GM06990 (cell line): Measurements from ENCODE around the gene WFIKKN1.
A peak's percentile ranks its signal among the peaks of the same experiment; 100 is the strongest.

Experiments used
- DNase-seq: peaks from one replicate; pipeline ENCODE4 v3.0.0-alpha.2; 2011; ENCODE audit not compliant: insufficient read length; ENCODE audit errors: extremely low read depth
- H3K27me3 ChIP-seq: replicated peaks from 2 replicates; pipeline ENCODE4 v1.6.0; 2011; ENCODE audit warnings: low read length; ENCODE audit not compliant: control insufficient read depth, insufficient read depth
- H3K36me3 ChIP-seq: 2 replicates; pipeline ENCODE4 v1.5.1; 2011; ENCODE audit warnings: low read length; ENCODE audit not compliant: control insufficient read depth, insufficient read depth
- H3K4me3 ChIP-seq: replicated peaks from 2 replicates; pipeline ENCODE4 v1.5.1; 2011; ENCODE audit warnings: low read depth, mild to moderate bottlenecking, control low read depth, low read length
- CTCF ChIP-seq: IDR thresholded peaks from 2 replicates; pipeline ENCODE4 v1.5.1; 2011; ENCODE audit warnings: low read length, control low read depth, mild to moderate bottlenecking, inconsistent platforms; ENCODE audit not compliant: insufficient read depth, poor library complexity, severe bottlenecking

Gene WFIKKN1

GRCh38 chr16:648781-649589 is 18.2 kb downstream of the WFIKKN1 start, which contains the start of gene WDR90:
TSS of gene WDR90 (plus strand) at chr16:649365. CDS start at chr16:649417, 52 bp downstream.
- Histone ChIP-seq H3K27me3 (no peaks in the 10 kb centered on the region), H3K36me3 (peaks cover 6% of the 10 kb centered on the region), H3K4me3 (peak within 1 kb of the TSS; percentile 75)
- peak; percentile 91 for DNase-seq
- TF ChIP-seq CTCF: no peak

GRCh38 chr16:649631-650030 is 18.8 kb downstream of the WFIKKN1 start:
- H3K4me3 ChIP-seq: peak overlapping the region; percentile 75
- no peak for DNase-seq
- no peak for TF ChIP-seq CTCF
- peaks cover 6% of the 10 kb centered on the region for H3K36me3 ChIP-seq
- no peaks in the 10 kb centered on the region for H3K27me3 ChIP-seq

GRCh38 chr16:651844-652243 is 21.1 kb downstream of the WFIKKN1 start:
- Histone ChIP-seq H3K4me3 (no peak overlapping the region), H3K27me3 (no peaks in the 10 kb centered on the region), H3K36me3 (peaks cover 5% of the 10 kb centered on the region)
- DNase-seq: no peak
- no peak for TF ChIP-seq CTCF

- no peak for TF ChIP-seq CTCF
- Histone ChIP-seq H3K4me3 (no peak overlapping the region), H3K36me3 (peaks cover 3% of the 10 kb centered on the region), H3K27me3 (no peaks in the 10 kb centered on the region)
- no peak for DNase-seq
Measured at GRCh38 chr16:652454-653305, 21.9 kb downstream of the WFIKKN1 start.

GRCh38 chr16:654034-654433 is 23.2 kb downstream of the WFIKKN1 start:
- no peak for DNase-seq
- Histone ChIP-seq H3K4me3 (no peak overlapping the region), H3K27me3 (no peaks in the 10 kb centered on the region), H3K36me3 (peaks cover 6% of the 10 kb centered on the region)
- no peak for TF ChIP-seq CTCF
